Neuronal stem cell (in vitro differentiated cells): Measurements from ENCODE around the gene CDO1. TPM values are rescaled to one million over a fixed set of nuclear protein-coding genes. Genes with fewer than 3 reads are reported as not detected.

ENCODE experiments used
- DNase-seq: peaks from one replicate; pipeline ENCODE4 v3.0.0-alpha.2; 2013; ENCODE audit warnings: low spot score
- H2AFZ ChIP-seq: one replicate; pipeline ENCODE4 v1.6.1; 2013; ENCODE audit warnings: mild to moderate bottlenecking, low read length, inconsistent platforms
- H2AK5ac ChIP-seq: 2 replicates; pipeline ENCODE4 v1.6.1; 2013; ENCODE audit warnings: low read depth, mild to moderate bottlenecking, inconsistent platforms, low read length, moderate library complexity, mixed read lengths
- H2BK120ac ChIP-seq: 2 replicates; pipeline ENCODE4 v1.6.1; 2013; ENCODE audit warnings: low read depth, mild to moderate bottlenecking, inconsistent platforms, low read length, moderate library complexity, mixed read lengths
- H2BK12ac ChIP-seq: one replicate; pipeline ENCODE4 v1.6.1; 2013; ENCODE audit warnings: low read length, inconsistent platforms
- H2BK15ac ChIP-seq: 2 replicates; pipeline ENCODE4 v1.6.1; 2013; ENCODE audit warnings: mild to moderate bottlenecking, low read length, inconsistent platforms, mixed read lengths
- H2BK5ac ChIP-seq: one replicate; pipeline ENCODE4 v1.6.1; 2013; ENCODE audit warnings: inconsistent platforms, mild to moderate bottlenecking, low read length, moderate library complexity
- H3K14ac ChIP-seq: one replicate; pipeline ENCODE4 v1.6.1; 2013; ENCODE audit warnings: low read length, inconsistent platforms
- H3K18ac ChIP-seq: 2 replicates; pipeline ENCODE4 v1.6.1; 2013; ENCODE audit warnings: low read length, inconsistent platforms
- H3K23ac ChIP-seq: 2 replicates; pipeline ENCODE4 v1.6.1; 2013; ENCODE audit warnings: low read depth, mild to moderate bottlenecking, mixed read lengths, low read length, inconsistent platforms; ENCODE audit not compliant: poor library complexity
- H3K27ac ChIP-seq: replicated peaks from 3 replicates; pipeline ENCODE4 v1.5.1; 2013; ENCODE audit warnings: low read length, inconsistent platforms
- H3K27me3 ChIP-seq, 3 experiments: 2 replicates each; pipeline ENCODE4 v1.6.1; 2013; ENCODE audit warnings: low read length in 3 of 3, mild to moderate bottlenecking in 2 of 3, inconsistent platforms in 1 of 3, low read depth in 1 of 3, mixed read lengths in 1 of 3, moderate library complexity in 1 of 3; ENCODE audit not compliant: control insufficient read depth in 3 of 3, insufficient read depth in 3 of 3
- H3K36me3 ChIP-seq, 2 donors: replicated peaks in 1 of 2; 2 replicates each; pipeline ENCODE4 v1.6.1; 2013; ENCODE audit warnings: low read length in 2 of 2; ENCODE audit not compliant: control insufficient read depth in 2 of 2, insufficient read depth in 2 of 2
- H3K4ac ChIP-seq: 2 replicates; pipeline ENCODE4 v1.6.1; 2013; ENCODE audit warnings: inconsistent platforms, mild to moderate bottlenecking, low read length, moderate library complexity
- H3K4me1 ChIP-seq, 2 donors: 1 replicate in 1 of 2; 2 replicates in 1 of 2; pipeline ENCODE4 v1.6.1; 2013; ENCODE audit warnings: low read length in 2 of 2, low read depth in 1 of 2; ENCODE audit not compliant: control insufficient read depth in 2 of 2, insufficient read depth in 1 of 2
- H3K4me2 ChIP-seq: one replicate; pipeline ENCODE4 v1.6.1; 2013; ENCODE audit warnings: mild to moderate bottlenecking, low read length, inconsistent platforms; ENCODE audit not compliant: insufficient read depth, poor library complexity, severe bottlenecking
- H3K4me3 ChIP-seq, 2 donors: 2 replicates each; pipeline ENCODE4 v1.5.1; 2013; ENCODE audit warnings: low read length in 2 of 2, mild to moderate bottlenecking in 2 of 2, inconsistent platforms in 1 of 2, moderate library complexity in 1 of 2
- H3K79me1 ChIP-seq: one replicate; pipeline ENCODE4 v1.6.1; 2013; ENCODE audit warnings: low read depth, mild to moderate bottlenecking, inconsistent platforms, low read length, moderate library complexity
- H3K9ac ChIP-seq: one replicate; pipeline ENCODE4 v1.6.1; 2013; ENCODE audit warnings: mild to moderate bottlenecking, low read depth, low read length, inconsistent platforms; ENCODE audit not compliant: poor library complexity
- H3K9me3 ChIP-seq, 2 donors: replicated peaks in 1 of 2; 2 replicates each; pipeline versions ENCODE3 to v1.6.1; 2013; ENCODE audit warnings: low read length in 2 of 2, mild to moderate bottlenecking in 2 of 2, inconsistent platforms in 1 of 2, low read depth in 1 of 2, mixed read lengths in 1 of 2, moderate library complexity in 1 of 2; ENCODE audit not compliant: control insufficient read depth in 2 of 2, insufficient read depth in 1 of 2
- H4K8ac ChIP-seq: one replicate; pipeline ENCODE4 v1.6.1; 2013; ENCODE audit warnings: low read depth, mild to moderate bottlenecking, inconsistent platforms, low read length, moderate library complexity
- H4K91ac ChIP-seq: one replicate; pipeline ENCODE4 v1.6.1; 2013; ENCODE audit warnings: low read length, low read depth, mild to moderate bottlenecking, inconsistent platforms; ENCODE audit not compliant: poor library complexity
- WGBS, 2 donors: extraction: QIAGEN DNeasy Blood & Tissue Kit; methylation state at CpG; one replicate each; pipeline ENCODE4 v1.1.7; 2013; ENCODE audit warnings: missing lambda C conversion rate in 2 of 2, mixed read lengths in 1 of 2; ENCODE audit not compliant: insufficient read length in 2 of 2, insufficient replicate concordance in 1 of 2; ENCODE audit errors: extremely low coverage in 2 of 2; 5-methylcytosine and 5-hydroxymethylcytosine counted together
- small RNA-seq: library from polyadenylated mRNA; stranded (forward); fragments of <200 nt; extraction: miRNeasy Mini kit (QIAGEN cat#:217004); gene quantifications from one replicate; pipeline ENCODE3, GENCODE V24; 2013; ENCODE audit not compliant: insufficient read depth

Gene CDO1

DNA sequence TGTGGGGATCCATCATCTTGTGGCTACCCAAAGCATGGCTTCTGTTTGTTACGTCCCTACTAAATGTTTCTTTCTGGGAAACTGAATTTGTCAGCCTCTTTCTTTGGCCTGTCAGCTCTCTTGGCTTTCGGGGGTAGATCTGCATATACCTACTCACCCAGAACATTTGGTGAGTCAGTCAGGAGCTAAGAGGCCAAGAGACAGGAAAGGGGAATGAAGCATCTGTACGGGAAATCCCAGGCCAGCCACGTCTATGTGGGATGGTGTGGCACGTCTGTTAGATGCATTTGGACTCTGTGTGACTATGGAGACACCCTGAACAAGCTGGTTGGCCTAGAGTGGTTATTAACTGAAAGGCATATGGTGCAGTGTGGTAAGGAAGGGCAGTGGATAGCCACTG, 58.1 kb downstream of the CDO1 start:
- H2BK120ac ChIP-seq = no peak overlapping the region
- no peak for DNase-seq
- no peaks in the 10 kb centered on the region for H3K36me3 ChIP-seq
- no peaks in the 10 kb centered on the region for H3K27me3 ChIP-seq
- H3K14ac ChIP-seq = no peak overlapping the region
- H2BK12ac ChIP-seq = no peak overlapping the region
- H3K4me1 ChIP-seq = no peaks in the 10 kb centered on the region
- no peak overlapping the region for H3K9ac ChIP-seq
- peak overlapping the region; percentile 3 for H2AFZ ChIP-seq
- no peak overlapping the region for H4K91ac ChIP-seq
- no peak overlapping the region for H3K4me3 ChIP-seq
- no peak overlapping the region for H3K18ac ChIP-seq
- no peaks in the 10 kb centered on the region for H3K79me1 ChIP-seq
- H4K8ac ChIP-seq = no peak overlapping the region
- no peak overlapping the region for H3K4me2 ChIP-seq
- no peak overlapping the region for H3K27ac ChIP-seq
- no peak overlapping the region for H2BK15ac ChIP-seq
- no peak overlapping the region for H2AK5ac ChIP-seq
- H2BK5ac ChIP-seq = no peak overlapping the region
- peaks cover 0 to 3% of the 10 kb centered on the region in 2 donors for H3K9me3 ChIP-seq
- WGBS, 2 donors = no CpG with 5 or more reads among the region's 5 CpGs
- no peak overlapping the region for H3K4ac ChIP-seq
- H3K23ac ChIP-seq = no peak overlapping the region

DNA sequence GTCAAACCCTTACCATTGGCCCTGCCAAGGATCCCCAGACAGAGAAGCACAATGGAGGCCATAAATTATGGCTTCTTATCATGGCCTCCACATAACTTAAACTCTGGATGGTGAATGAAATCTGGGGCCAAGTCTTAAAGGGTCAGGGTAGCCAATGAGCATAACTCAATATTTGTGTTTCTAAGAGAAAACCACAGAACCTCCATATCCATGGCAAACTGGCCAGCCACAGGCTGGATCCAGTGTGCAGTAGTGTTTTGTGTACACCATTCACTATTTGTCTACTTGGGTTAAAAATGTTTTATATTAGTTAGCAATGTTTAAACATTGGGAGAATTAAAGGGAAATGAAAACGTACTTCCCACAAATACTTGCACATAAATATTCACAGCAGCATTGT, 60.8 kb downstream of the CDO1 start:
- no peaks in the 10 kb centered on the region for H3K9me3 ChIP-seq
- no peak overlapping the region for H2AK5ac ChIP-seq
- H4K91ac ChIP-seq = no peak overlapping the region
- H2BK120ac ChIP-seq = no peak overlapping the region
- no peak overlapping the region for H4K8ac ChIP-seq
- no peak for DNase-seq
- H3K79me1 ChIP-seq = no peaks in the 10 kb centered on the region
- no peak overlapping the region for H3K27ac ChIP-seq
- no CpG with 5 or more reads among the region's 1 CpG for WGBS, 2 donors
- no peak overlapping the region for H3K18ac ChIP-seq
- H2BK15ac ChIP-seq = no peak overlapping the region
- no peak overlapping the region for H3K23ac ChIP-seq
- no peak overlapping the region for H3K4me2 ChIP-seq
- H3K14ac ChIP-seq = no peak overlapping the region
- no peak overlapping the region for H2AFZ ChIP-seq
- H3K9ac ChIP-seq = no peak overlapping the region
- no peak overlapping the region for H2BK5ac ChIP-seq
- H2BK12ac ChIP-seq = no peak overlapping the region
- no peaks in the 10 kb centered on the region for H3K36me3 ChIP-seq
- H3K4me3 ChIP-seq = no peak overlapping the region
- no peak overlapping the region for H3K4ac ChIP-seq
- peaks cover 0 to 6% (median 0%) of the 10 kb centered on the region in 3 experiments for H3K27me3 ChIP-seq
- H3K4me1 ChIP-seq = no peaks in the 10 kb centered on the region

Small RNA genes within 50 kb of the gene (small RNA-seq; reads per million reads assigned to genes)
- gene RNU2-49P = not detected
